ENCODE results near the gene KRTAP19-3. TPM values are rescaled to one million over a fixed set of nuclear protein-coding genes. Genes with fewer than 3 reads are reported as not detected.

Gene KRTAP19-3
- polyA plus RNA-seq, 1 donor (not counting 4 experiments of a cell fraction or from before 2014, with no cell fraction given), result not detected

DNA sequence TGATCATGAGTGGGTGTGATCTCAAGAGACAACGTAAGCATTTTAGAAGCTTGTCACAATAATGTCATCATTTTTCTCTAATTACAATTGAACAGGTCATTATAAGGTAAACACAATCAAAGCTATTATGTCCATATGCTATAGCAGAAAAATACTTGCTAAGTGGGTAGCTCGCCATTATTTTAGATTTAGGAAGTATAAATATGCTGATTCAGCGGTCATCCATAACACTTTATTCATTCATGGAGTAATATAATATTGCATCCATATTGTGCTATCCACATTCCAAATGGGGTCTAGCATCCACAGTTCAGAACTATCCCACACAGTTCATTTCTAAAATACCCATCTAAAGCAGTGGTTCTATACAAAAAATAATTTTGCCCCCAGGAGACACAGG, 43.3 kb downstream of the KRTAP19-3 start:
- no peak for FAIRE-seq
- H3K4me3 ChIP-seq (ENCODE audit: control insufficient read depth in 2 of 3, extremely low read depth in 1 of 3, insufficient read depth in 2 of 3, low read depth in 1 of 3, low read length in 3 of 3), result no peak overlapping the region
- no peak for DNase-seq (ENCODE audit: low read depth, low spot score)

DNA sequence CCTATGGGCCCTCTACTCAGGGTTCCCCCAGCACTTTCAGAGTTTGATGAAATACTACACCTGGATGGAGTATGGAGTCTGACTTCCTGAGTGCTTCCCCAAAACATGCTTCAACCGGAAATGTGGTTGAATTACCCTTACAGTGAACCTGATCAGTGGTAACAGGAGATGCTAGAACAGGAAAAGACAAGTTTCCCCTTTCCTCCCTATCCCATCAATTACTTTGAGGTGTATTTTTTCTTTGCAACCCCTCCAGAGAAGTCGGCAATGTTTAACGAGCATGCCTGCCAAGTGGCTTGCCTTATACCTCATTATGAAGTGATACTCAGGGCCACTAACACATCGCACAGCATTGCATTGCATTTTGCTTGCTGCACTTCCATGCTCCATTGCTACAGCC, 44.8 kb downstream of the KRTAP19-3 start:
- no peak overlapping the region for H3K4me3 ChIP-seq (ENCODE audit: control insufficient read depth in 2 of 3, extremely low read depth in 1 of 3, insufficient read depth in 2 of 3, low read depth in 1 of 3, low read length in 3 of 3)
- no peaks in the 10 kb centered on the region for H3K36me3 ChIP-seq (ENCODE audit: control insufficient read depth in 2 of 2, extremely low read depth in 1 of 2, insufficient read depth in 2 of 2, low read length in 2 of 2)
- H3K27me3 ChIP-seq (ENCODE audit: control insufficient read depth, extremely low read depth, insufficient read depth, low read length), result no peaks in the 10 kb centered on the region
- FAIRE-seq (no peak), DNase-seq (ENCODE audit: low read depth, low spot score) (no peak)
- no peaks in the 10 kb centered on the region for H4K20me1 ChIP-seq (ENCODE audit: control insufficient read depth, extremely low read depth, insufficient read depth, low read length)
- no peaks in the 10 kb centered on the region for H3K9me1 ChIP-seq (ENCODE audit: control insufficient read depth, extremely low read depth, insufficient read depth, low read length)
- dilution Hi-C loops (cut with MboI; ENCODE audit: extremely low pct_ligation_motif_present, low sequenced_read_pairs), result no loop called here
- no peak overlapping the region for H3K4me2 ChIP-seq (ENCODE audit: control insufficient read depth, extremely low read depth, insufficient read depth, low read depth, low read length)
- TF ChIP-seq, protein P1, sequence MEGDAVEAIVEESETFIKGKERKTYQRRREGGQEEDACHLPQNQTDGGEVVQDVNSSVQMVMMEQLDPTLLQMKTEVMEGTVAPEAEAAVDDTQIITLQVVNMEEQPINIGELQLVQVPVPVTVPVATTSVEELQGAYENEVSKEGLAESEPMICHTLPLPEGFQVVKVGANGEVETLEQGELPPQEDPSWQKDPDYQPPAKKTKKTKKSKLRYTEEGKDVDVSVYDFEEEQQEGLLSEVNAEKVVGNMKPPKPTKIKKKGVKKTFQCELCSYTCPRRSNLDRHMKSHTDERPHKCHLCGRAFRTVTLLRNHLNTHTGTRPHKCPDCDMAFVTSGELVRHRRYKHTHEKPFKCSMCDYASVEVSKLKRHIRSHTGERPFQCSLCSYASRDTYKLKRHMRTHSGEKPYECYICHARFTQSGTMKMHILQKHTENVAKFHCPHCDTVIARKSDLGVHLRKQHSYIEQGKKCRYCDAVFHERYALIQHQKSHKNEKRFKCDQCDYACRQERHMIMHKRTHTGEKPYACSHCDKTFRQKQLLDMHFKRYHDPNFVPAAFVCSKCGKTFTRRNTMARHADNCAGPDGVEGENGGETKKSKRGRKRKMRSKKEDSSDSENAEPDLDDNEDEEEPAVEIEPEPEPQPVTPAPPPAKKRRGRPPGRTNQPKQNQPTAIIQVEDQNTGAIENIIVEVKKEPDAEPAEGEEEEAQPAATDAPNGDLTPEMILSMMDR (optimal IDR thresholded peaks at IDR 0.05 in 1 of 3, IDR thresholded peaks at IDR 0.05 in 1 of 3, conservative IDR thresholded peaks at IDR 0.05 in 1 of 3; ENCODE audit: extremely low read depth in 1 of 3, insufficient read depth in 2 of 3, low read length in 3 of 3), result no peak
- TF ChIP-seq EZH2 (IDR thresholded peaks at IDR 0.05; ENCODE audit: low read length), result no peak
- H2AFZ ChIP-seq (ENCODE audit: control insufficient read depth, low read length), result no peak overlapping the region
- H3K9ac ChIP-seq (ENCODE audit: control insufficient read depth, extremely low read depth, insufficient read depth, low read length), result no peak overlapping the region
- H3K27ac ChIP-seq (ENCODE audit: control insufficient read depth, insufficient read depth, low read length), result no peak overlapping the region
- no peaks in the 10 kb centered on the region for H3K4me1 ChIP-seq (ENCODE audit: control insufficient read depth, extremely low read depth, insufficient read depth, low read length)
- no peaks in the 10 kb centered on the region for H3K79me2 ChIP-seq (ENCODE audit: control insufficient read depth, insufficient read depth, low read length)
- no peaks in the 10 kb centered on the region for H3K9me3 ChIP-seq (ENCODE audit: control insufficient read depth, low read depth, low read length)

More for the DNA sequence above, 43.3 kb downstream of the KRTAP19-3 start:
- Histone ChIP-seq H3K36me3 (ENCODE audit: control insufficient read depth in 2 of 2, extremely low read depth in 1 of 2, insufficient read depth in 2 of 2, low read length in 2 of 2) (no peaks in the 10 kb centered on the region), H3K27ac (ENCODE audit: control insufficient read depth, insufficient read depth, low read length) (no peak overlapping the region), H3K4me1 (ENCODE audit: control insufficient read depth, extremely low read depth, insufficient read depth, low read length) (no peaks in the 10 kb centered on the region), H3K9ac (ENCODE audit: control insufficient read depth, extremely low read depth, insufficient read depth, low read length) (no peak overlapping the region), H4K20me1 (ENCODE audit: control insufficient read depth, extremely low read depth, insufficient read depth, low read length) (no peaks in the 10 kb centered on the region), H2AFZ (ENCODE audit: control insufficient read depth, low read length) (no peak overlapping the region), H3K79me2 (ENCODE audit: control insufficient read depth, insufficient read depth, low read length) (no peaks in the 10 kb centered on the region), H3K4me2 (ENCODE audit: control insufficient read depth, extremely low read depth, insufficient read depth, low read depth, low read length) (no peak overlapping the region), H3K9me3 (ENCODE audit: control insufficient read depth, low read depth, low read length) (no peaks in the 10 kb centered on the region), H3K9me1 (ENCODE audit: control insufficient read depth, extremely low read depth, insufficient read depth, low read length) (no peaks in the 10 kb centered on the region), H3K27me3 (ENCODE audit: control insufficient read depth, extremely low read depth, insufficient read depth, low read length) (no peaks in the 10 kb centered on the region)
- dilution Hi-C loops (cut with MboI; ENCODE audit: extremely low pct_ligation_motif_present, low sequenced_read_pairs), result no loop called here
- TF ChIP-seq, protein P1 (optimal IDR thresholded peaks at IDR 0.05 in 1 of 3, IDR thresholded peaks at IDR 0.05 in 1 of 3, conservative IDR thresholded peaks at IDR 0.05 in 1 of 3; ENCODE audit: extremely low read depth in 1 of 3, insufficient read depth in 2 of 3, low read length in 3 of 3), result no peak
- no peak for TF ChIP-seq EZH2 (IDR thresholded peaks at IDR 0.05; ENCODE audit: low read length)

Data from keratinocyte (primary cell).